C4-2B (cell line): Measurements from ENCODE around the gene ARL14EPL.
"Not testable (repeated sequence)": the region's sequence is repeated elsewhere in the genome, so short reads cannot be mapped to it uniquely, and the experiment has no call there.

Source experiments
- H3K27ac ChIP-seq: fragments of 450-650 bp; 2 replicates; pipeline ENCODE4 v1.5.1; 2017
- ZFX ChIP-seq: fragments of 450-650 bp; IDR thresholded peaks from 2 replicates; pipeline ENCODE4 v1.6.1; 2017
- TF ChIP-seq, protein P1 (sequence below): fragments of 450-650 bp; conservative IDR thresholded peaks from 2 replicates; pipeline ENCODE4 v1.5.1; 2017; ENCODE audit warnings: mild to moderate bottlenecking

Gene ARL14EPL

GRCh38 chr5:116088062-116088461 is 55.8 kb downstream of the ARL14EPL start:
- no peak overlapping the region for H3K27ac ChIP-seq
- TF ChIP-seq ZFX: no peak
- TF ChIP-seq, protein P1, sequence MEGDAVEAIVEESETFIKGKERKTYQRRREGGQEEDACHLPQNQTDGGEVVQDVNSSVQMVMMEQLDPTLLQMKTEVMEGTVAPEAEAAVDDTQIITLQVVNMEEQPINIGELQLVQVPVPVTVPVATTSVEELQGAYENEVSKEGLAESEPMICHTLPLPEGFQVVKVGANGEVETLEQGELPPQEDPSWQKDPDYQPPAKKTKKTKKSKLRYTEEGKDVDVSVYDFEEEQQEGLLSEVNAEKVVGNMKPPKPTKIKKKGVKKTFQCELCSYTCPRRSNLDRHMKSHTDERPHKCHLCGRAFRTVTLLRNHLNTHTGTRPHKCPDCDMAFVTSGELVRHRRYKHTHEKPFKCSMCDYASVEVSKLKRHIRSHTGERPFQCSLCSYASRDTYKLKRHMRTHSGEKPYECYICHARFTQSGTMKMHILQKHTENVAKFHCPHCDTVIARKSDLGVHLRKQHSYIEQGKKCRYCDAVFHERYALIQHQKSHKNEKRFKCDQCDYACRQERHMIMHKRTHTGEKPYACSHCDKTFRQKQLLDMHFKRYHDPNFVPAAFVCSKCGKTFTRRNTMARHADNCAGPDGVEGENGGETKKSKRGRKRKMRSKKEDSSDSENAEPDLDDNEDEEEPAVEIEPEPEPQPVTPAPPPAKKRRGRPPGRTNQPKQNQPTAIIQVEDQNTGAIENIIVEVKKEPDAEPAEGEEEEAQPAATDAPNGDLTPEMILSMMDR: no peak

DNA sequence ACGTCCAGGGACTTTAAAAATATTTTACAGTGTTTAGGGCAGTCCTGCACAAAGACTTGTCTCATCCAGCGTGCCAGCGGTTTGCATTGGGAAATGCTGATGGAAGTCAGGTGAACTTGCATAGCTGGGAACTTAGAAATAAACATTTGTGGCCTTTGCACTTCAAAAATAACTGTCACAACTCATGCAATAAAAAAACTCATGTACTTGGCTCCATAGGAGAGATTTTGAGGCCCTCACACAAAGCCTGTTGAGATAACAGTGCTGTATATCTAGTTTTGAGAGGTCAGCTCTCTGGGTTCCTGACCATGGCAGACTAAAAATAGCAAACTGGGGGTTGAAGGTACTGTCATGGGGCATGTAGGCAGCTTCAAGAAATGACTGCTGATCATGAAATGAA is 58.0 kb downstream of the ARL14EPL start:
- no peak for TF ChIP-seq ZFX
- TF ChIP-seq, protein P1: no peak
- H3K27ac ChIP-seq: no peak overlapping the region

GRCh38 chr5:116091416-116091815 is 59.1 kb downstream of the ARL14EPL start:
- no peak overlapping the region for H3K27ac ChIP-seq
- TF ChIP-seq, protein P1: no peak
- TF ChIP-seq ZFX: no peak

GRCh38 chr5:116097301-116097700 is 65.0 kb downstream of the ARL14EPL start:
- no peak overlapping the region for H3K27ac ChIP-seq
- no peak for TF ChIP-seq ZFX
- TF ChIP-seq, protein P1: no peak

DNA sequence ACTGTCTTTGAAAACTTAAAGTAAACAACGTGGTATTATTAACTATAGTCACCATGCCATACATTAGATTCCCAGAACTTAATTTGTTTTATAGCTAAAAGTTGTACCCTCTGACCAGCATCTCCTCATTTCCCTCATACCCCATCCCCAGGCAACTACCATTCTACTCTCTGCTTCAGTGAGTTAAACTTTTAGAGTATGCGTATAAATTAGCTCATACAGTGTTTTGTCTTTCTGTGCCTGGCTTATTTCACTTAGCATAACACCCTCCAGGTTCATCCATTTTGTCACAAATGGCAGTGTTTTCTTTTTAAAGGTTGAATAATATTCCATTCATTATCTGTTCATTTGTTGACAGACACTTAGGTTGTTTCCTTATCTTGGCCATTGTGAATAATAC is 66.7 kb downstream of the ARL14EPL start:
- H3K27ac ChIP-seq: no peak overlapping the region
- TF ChIP-seq, protein P1: no peak
- no peak for TF ChIP-seq ZFX

GRCh38 chr5:116104941-116105340 is 72.7 kb downstream of the ARL14EPL start:
- not testable (repeated sequence) for H3K27ac ChIP-seq
